Activated CD8-positive, alpha-beta memory T cell treated with anti-CD3 and anti-CD28 coated beads for 1 hour (primary cell): ENCODE data around the gene RBM26.

Experiments used
- DNase-seq, 2 donors: peaks; one replicate each; pipeline ENCODE4 v3.0.0-alpha.2; 2020; ENCODE audit warnings: low read depth in 1 of 2; ENCODE audit errors: extremely low read depth in 1 of 2

RBM26 gene

DNA sequence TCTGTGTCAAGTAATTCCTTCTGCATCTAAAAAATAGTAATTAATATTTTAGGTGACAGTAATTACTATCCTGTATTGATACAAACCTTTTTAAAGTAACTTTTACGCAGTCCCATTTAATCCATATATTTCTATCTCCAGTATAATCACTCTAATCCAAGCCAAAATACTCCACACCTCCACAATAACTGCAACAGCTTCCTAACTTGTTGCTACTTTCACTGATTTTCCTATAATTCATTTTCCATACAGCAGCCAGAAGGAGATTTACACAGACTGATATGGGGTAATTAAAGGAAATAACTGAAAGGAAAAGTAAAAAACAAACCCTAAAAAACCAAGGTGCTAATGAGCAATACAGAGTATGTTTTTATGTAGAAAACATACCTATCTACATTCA lies 64.9 kb downstream of the RBM26 start:
- no peak for DNase-seq

DNA sequence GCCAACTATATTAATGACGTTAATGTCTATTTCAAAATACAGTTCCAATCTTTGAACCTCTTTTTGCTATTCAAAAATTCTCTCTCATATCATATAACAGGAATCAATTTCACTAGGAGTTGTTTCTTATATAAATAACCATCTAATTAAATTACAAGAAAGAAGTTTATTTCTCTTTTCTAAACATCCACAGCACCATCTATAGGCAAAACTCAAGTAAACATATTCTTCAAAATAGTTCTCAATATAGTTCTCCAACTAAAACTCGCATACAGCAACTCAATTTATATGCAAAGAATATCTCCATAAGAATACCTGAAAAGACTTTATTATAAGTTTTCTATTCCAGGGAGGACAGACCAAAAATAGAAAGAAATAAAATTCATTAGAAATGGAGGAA lies 65.6 kb downstream of the RBM26 start:
- no peak for DNase-seq

- DNase-seq = no peak
Observed at GRCh38 chr13:79338343-79338742, 67.7 kb downstream of the RBM26 start.

DNA sequence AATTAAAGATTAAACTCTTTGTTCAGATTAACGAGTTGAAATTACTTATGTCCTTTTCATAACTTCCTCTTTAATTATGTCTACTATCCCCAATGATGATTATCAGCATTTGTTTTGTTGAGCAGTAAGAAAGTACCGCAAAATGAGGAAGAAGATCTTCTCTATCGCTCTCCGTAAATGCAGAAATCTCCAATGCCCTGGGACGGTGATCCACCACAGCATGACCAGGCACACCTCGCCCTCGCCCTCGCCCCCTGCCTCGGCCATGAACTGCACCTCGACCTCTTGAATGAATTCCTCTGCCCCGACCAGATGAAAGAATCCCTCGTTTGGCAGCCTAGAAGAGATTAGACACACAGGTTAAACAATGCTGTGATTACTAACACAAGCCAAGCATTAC lies 69.1 kb downstream of the RBM26 start:
- no peak for DNase-seq

- DNase-seq = no peak
Observed at GRCh38 chr13:79328510-79328909, 77.5 kb downstream of the RBM26 start.

DNA sequence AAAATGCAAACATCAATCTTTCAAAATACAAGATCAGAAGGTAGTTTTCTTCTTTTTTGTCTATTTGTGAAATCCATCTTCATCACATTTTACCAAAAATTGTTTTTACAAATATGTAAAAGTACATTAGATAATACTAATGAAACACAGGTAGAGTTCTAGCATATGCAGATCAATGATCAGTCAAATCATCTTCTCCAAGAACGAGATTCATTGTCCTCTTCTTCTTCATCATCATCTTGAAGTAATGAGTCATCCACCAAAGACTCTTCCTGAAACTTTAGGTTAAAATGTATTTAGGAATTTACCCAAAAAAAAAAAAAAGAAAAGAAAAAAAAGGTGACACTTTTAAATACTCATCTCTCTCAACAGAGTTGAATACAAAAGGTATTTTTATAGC lies 85.6 kb downstream of the RBM26 start:
- DNase-seq = no peak

GRCh38 chr13:79318664-79319063 lies 87.4 kb downstream of the RBM26 start:
- DNase-seq = no peak

DNA sequence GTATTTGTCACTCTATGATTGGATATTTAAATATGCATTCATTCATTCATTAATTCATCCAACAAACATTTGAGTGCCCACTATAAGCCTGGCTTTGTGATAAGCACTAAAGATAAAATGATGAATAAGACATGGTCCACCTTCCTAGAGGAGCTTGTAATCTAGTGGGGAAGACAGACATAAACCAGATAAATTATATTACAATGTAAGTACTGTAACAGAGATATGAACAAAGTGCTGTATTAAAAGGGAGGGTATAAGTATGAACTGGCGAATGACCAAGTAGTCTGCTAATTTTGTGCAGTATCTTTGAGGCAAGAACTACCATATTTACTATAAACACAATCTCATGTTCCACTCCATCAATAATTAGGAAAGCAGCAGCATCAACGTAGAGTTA lies 88.2 kb downstream of the RBM26 start:
- no peak for DNase-seq

DNA sequence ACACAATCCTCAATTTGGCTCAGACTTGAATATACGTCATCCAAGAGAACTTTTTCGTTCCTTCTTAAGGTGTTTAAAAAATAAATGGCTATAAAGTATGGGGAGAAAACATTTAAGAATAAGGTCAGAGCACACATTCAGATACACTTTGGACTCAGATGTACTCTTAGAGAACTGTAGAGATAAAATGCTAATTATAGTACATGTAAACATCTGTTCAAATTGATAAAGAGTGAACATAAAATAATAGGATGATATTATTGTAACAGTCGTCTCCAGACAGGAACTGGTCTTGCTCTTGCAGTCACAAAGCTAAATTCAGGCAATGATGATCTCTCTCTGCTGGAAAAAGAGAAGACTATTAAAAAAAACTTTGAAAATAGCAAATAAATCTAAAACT lies 91.4 kb downstream of the RBM26 start:
- DNase-seq = no peak

DNA sequence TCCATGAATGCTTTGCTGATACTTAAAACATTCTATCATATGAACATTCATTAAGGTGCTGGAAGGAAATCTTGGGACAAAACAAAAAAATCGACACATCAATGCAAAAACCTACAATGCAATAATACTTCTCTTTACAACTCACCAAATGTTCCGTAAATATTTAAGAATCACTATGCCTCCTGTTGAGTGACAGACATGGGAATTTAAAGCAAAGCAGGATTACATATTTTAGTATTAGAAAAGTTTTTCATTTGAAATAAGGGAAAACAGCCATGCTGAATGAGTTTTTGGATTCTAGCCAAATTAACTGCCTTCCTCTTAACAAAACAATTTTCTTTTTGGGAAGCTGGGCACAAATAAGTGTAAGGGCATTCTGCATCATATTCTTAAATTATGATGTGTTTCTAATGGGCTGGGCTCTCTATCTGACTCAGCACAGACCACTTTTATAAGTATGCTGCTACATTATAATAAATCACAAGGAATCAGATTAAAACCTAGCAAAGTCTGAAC lies 93.7 kb downstream of the RBM26 start:
- no peak for DNase-seq

GRCh38 chr13:79311386-79311785 lies 94.7 kb downstream of the RBM26 start:
- no peak for DNase-seq

DNA sequence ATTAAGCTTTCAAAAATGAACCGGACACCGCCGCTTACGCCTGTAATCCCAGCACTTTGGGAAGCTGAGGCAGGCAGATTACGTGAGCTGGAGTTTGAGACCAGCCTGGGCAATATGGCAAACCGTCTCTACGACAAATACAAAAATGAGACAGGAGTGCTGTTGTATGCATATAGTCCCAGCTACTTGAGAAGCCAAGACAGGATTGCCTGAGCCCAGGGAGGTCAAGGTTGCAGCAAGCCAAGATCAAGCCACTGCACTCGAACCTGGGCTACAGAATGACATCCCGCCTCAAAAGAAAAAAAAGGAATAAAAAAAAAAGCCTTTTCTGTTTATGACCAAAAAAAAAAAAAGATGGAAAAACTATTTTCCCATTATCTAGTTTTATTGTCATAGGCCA lies 96.4 kb downstream of the RBM26 start:
- DNase-seq = no peak

DNA sequence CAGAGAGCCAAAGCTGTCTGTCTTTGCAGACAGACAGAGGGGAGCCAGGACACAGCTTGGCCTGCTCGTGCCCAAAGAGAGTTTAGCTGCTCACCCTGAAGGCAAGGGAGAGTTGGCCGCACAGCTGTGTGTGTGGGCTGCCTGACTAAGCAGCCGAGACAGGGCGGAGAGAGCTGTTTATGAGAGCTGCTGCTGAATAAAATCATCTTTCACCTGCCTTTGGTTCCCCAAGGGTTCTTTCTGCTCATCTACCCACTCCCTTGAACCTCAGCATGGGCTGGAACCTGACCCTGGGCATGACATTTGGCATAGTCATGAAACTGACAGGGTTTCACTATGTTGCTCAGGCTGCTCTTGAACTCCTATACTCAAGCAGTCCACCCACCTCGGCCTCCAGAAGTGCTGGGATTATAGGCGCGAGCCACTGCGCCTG lies 98.2 kb downstream of the RBM26 start:
- no peak for DNase-seq

GRCh38 chr13:79307433-79307861 lies 98.6 kb downstream of the RBM26 start:
- DNase-seq = no peak

DNA sequence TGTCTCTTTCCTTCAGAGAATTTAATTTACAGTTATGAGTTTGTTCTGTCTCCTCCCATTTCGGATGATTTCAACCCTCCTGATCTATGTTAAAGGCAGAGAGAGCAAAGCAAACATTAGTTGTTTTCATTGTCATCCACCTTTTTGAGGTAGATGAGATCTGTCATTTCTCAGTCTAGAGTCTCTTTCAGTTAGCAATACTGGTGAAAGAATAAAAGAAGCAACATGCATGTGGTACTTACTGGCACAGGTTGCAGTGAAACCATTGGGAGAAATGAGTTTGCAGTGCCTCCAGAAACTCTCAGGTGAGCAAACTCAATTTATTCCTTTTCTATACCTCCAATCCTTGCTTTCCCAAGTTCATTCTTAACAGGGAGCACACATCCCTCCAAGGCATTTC lies 99.4 kb downstream of the RBM26 start:
- DNase-seq = no peak

GRCh38 chr13:79297128-79297527 lies 108.9 kb downstream of the RBM26 start:
- no peak for DNase-seq

DNA sequence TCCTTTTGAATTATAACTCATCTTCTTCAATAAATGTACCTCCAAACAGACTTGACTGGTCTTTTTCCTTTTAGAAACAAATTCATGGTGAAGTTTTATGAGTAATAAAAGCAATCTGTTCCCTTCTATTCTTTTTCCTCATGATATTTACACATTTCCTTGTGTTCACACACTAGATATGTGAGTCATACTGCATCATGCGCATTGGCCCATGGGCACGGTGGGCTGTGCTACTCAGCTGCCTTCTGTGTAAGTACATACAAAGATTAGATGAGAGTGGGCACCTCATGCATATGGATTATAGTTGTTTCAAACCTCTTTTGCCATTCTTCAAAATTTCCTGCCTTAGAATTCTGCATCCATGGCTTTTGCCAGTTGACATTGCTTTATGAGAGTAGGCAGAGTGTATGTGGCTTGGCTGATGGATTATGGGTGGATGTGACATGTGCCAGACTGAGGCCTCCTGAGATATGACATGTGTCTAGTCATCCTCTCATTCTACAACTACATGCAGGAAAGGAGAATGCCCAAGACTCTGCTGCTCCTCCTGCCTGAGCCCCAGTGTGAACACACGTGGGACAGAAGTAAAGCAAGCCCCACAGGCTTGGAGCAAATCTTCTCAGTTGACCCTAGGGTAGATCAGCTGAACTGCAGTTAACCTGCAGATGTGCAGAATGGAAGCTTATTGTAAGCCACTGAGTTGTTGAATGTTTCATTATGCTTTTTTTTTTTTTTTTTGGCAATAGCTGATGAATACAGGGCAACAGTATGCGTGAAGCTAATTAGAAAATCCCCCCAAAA lies 109.9 kb downstream of the RBM26 start:
- DNase-seq = no peak

DNA sequence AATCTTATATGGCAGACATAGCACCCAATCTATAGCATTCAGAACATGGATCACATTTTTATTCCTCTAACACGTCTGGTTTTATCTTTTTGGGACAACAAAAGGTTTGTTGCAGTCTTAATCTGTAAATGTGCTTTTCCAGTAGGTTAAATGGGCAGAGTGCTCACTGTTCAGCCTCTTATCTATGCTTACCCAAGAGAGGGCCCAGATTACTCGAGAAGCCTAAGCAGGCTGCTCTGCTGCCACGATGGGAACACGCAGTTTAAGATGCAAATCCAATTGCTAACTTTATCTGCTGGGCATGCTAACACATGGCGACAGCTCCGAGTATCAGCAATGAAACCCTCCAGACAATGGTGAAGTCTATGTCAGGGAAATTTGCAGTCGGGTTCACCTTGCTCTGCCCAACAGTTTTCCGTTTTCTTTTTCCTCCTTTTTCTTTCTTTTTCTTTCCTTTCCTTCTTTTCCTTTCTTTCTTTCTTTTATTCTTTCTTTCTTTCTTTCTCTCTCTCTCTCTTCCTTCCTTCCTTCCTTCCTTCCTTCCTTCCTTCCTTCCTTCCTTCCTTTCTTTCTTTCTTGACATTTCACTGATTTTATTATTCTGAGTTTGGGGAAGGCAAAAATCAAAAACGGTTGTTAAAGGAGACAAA lies 115.3 kb downstream of the RBM26 start:
- no peak for DNase-seq

- DNase-seq = no peak
Observed at GRCh38 chr13:79289571-79289970, 116.5 kb downstream of the RBM26 start.

- DNase-seq = no peak
Observed at GRCh38 chr13:79287939-79288795, 117.9 kb downstream of the RBM26 start.

- DNase-seq = no peak
Observed at GRCh38 chr13:79285159-79285558, 120.9 kb downstream of the RBM26 start.
